Lower leg skin (tissue), 3 donors: Measurements from ENCODE around the gene GLIPR2.

Source experiments
- POLR2A ChIP-seq, 2 donors: fragments of 450-650 bp; IDR thresholded peaks; one replicate each; pipeline ENCODE4 v1.6.1; 2016 to 2017; ENCODE audit warnings: antibody characterized with exemption in 2 of 2, mild to moderate bottlenecking in 1 of 2, moderate library complexity in 1 of 2
- TF ChIP-seq, protein P1 (sequence below), 3 donors: fragments of 450-650 bp; IDR thresholded peaks; one replicate each; pipeline ENCODE4 v1.5.1; 2016; ENCODE audit warnings: antibody characterized with exemption in 3 of 3, mild to moderate bottlenecking in 3 of 3, moderate library complexity in 2 of 3

DNA sequence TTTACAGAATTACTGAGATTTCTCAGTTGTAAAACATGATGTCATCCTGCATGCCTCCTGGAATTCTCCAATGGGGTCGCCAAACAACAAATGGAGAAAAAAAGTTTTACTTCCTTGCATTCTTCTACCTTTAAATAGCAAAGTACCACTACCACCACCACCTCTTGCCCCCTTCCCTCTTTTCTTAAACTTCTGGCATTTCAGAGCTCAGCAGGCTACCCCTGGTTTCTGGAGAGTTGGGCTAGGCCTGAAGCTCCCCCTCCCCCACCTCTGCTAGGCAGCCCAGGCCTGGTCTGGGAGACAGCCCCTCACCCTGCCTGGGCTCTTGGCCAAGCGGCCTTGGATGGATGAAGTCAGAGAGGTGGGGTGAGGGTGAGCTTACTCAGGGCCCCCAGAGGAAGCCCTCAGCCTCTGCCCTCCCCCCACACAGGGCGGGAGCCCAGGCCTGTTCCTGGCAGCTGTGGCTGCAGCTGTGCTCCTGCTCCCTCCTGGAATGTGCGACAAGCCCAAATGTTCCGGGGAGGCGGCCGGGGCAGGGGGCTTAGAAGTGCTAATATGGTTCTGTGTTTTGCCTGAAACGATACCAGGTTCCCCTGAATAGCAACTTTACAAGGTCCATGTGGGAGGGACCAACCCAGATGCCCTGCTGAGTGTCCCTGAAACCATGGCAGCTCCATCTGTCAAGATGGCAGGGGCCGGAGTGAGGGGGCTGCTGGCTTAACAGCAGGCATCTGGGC is 26.7 kb downstream of the GLIPR2 start:
- TF ChIP-seq POLR2A (IDR thresholded peaks at IDR 0.05), result no peak
- TF ChIP-seq, protein P1, sequence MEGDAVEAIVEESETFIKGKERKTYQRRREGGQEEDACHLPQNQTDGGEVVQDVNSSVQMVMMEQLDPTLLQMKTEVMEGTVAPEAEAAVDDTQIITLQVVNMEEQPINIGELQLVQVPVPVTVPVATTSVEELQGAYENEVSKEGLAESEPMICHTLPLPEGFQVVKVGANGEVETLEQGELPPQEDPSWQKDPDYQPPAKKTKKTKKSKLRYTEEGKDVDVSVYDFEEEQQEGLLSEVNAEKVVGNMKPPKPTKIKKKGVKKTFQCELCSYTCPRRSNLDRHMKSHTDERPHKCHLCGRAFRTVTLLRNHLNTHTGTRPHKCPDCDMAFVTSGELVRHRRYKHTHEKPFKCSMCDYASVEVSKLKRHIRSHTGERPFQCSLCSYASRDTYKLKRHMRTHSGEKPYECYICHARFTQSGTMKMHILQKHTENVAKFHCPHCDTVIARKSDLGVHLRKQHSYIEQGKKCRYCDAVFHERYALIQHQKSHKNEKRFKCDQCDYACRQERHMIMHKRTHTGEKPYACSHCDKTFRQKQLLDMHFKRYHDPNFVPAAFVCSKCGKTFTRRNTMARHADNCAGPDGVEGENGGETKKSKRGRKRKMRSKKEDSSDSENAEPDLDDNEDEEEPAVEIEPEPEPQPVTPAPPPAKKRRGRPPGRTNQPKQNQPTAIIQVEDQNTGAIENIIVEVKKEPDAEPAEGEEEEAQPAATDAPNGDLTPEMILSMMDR (IDR thresholded peaks at IDR 0.05), result no peak
